HepG2 (cell line): ENCODE data around the gene FBLL1. TPM values are rescaled to one million over a fixed set of nuclear protein-coding genes. Genes with fewer than 3 reads are reported as not detected.
A peak's percentile ranks its signal among the peaks of the same experiment; 100 is the strongest.

Source experiments
- ARNT ChIP-seq: fragments of 450-650 bp; IDR thresholded peaks from 2 replicates; pipeline ENCODE4 v1.6.1; 2017
- DR1 ChIP-seq: sonication (generic); formaldehyde crosslinking; IDR thresholded peaks from 2 replicates; pipeline ENCODE4 v1.8.0; 2021; ENCODE audit warnings: mild to moderate bottlenecking, missing genetic modification reagents, inconsistent platforms
- FOXJ3 ChIP-seq: sonication (generic); formaldehyde crosslinking; IDR thresholded peaks from 2 replicates; pipeline ENCODE4 v1.4.0; 2020; ENCODE audit warnings: missing genetic modification reagents, mild to moderate bottlenecking, borderline replicate concordance
- KLF12 ChIP-seq: sonication (generic); formaldehyde crosslinking; IDR thresholded peaks from 2 replicates; pipeline ENCODE4 v1.4.0; 2020; ENCODE audit warnings: missing genetic modification reagents, borderline replicate concordance
- KLF6 ChIP-seq: IDR thresholded peaks from 2 replicates; pipeline ENCODE4 v1.8.0; 2016; ENCODE audit warnings: missing biosample characterization, missing genetic modification reagents
- POLR2G ChIP-seq: fragments of 200-400 bp; formaldehyde crosslinking; IDR thresholded peaks from 2 replicates; pipeline ENCODE4 v1.6.1; 2018; ENCODE audit warnings: mild to moderate bottlenecking, low read depth, low read length, moderate library complexity
- SRF ChIP-seq: IDR thresholded peaks from 2 replicates; pipeline ENCODE4 v1.6.1; 2011; ENCODE audit warnings: mild to moderate bottlenecking, low read depth, low read length, moderate library complexity
- TBX3 ChIP-seq: fragments of 450-650 bp; IDR thresholded peaks from 2 replicates; pipeline ENCODE4 v1.6.1; 2017; ENCODE audit warnings: antibody characterized with exemption, mild to moderate bottlenecking, inconsistent platforms, borderline replicate concordance
- ZEB1 ChIP-seq: IDR thresholded peaks from 2 replicates; pipeline ENCODE4 v1.6.1; 2012; ENCODE audit warnings: mild to moderate bottlenecking, low read depth, inconsistent platforms; ENCODE audit not compliant: insufficient replicate concordance
- ZFAT ChIP-seq: sonication (generic); formaldehyde crosslinking; conservative IDR thresholded peaks from 2 replicates; pipeline ENCODE4 v1.8.1; 2023; ENCODE audit warnings: missing genetic modification reagents, inconsistent platforms
- ZMYM4 ChIP-seq: sonication (generic); formaldehyde crosslinking; IDR thresholded peaks from 2 replicates; pipeline ENCODE4 v1.8.1; 2023; ENCODE audit warnings: mild to moderate bottlenecking, missing genetic modification reagents
- ZNF652 ChIP-seq: IDR thresholded peaks from 2 replicates; pipeline ENCODE4 v1.6.1; 2016; ENCODE audit warnings: low read depth, borderline replicate concordance
- polyA plus RNA-seq, 8 experiments: library from polyadenylated mRNA; depleted of rRNA in 3 of 8; stranded (reverse) in 7 of 8; unstranded in 1 of 8; fragments of >200 nt; fragmentation: Illumina TruSeq in 4 of 8; extraction: Trizol in 4 of 8; gene quantifications; 2 replicates each; pipeline versions ENCODE4 v1.2.1 to v1.2.3, GENCODE V29; 2011 to 2016; ENCODE audit warnings: low read depth in 4 of 8, missing spikeins in 1 of 8, mixed read lengths in 1 of 8; ENCODE audit not compliant: insufficient read depth in 1 of 8
- total RNA-seq, 5 experiments: library from RNA; depleted of rRNA; stranded (reverse); fragments of >200 nt; fragmentation: Illumina TruSeq; extraction: Trizol; gene quantifications; 2 replicates each; pipeline ENCODE4 v1.2.3, GENCODE V29; 2016; ENCODE audit warnings: low read depth in 1 of 5
- TF ChIP-seq, protein P1 (sequence below): sonication (generic); formaldehyde crosslinking; IDR thresholded peaks from 2 replicates; pipeline ENCODE4 v1.4.0; 2020; ENCODE audit warnings: mild to moderate bottlenecking, missing genetic modification reagents
- TF ChIP-seq, protein P2 (sequence below): sonication (generic); formaldehyde crosslinking; IDR thresholded peaks from 2 replicates; pipeline ENCODE4 v1.5.0; 2020; ENCODE audit warnings: missing genetic modification reagents, mild to moderate bottlenecking, borderline replicate concordance
- TF ChIP-seq, protein P3 (sequence below): sonication (generic); formaldehyde crosslinking; IDR thresholded peaks from 2 replicates; pipeline ENCODE4 v1.4.0; 2020; ENCODE audit warnings: mild to moderate bottlenecking, missing genetic modification reagents

FBLL1 gene
- total and polyA plus RNA-seq, 2 of the 13 experiments (the other 11 are each of a cell fraction or from before 2014, with no cell fraction given), result 0.17 to 0.18 TPM

DNA sequence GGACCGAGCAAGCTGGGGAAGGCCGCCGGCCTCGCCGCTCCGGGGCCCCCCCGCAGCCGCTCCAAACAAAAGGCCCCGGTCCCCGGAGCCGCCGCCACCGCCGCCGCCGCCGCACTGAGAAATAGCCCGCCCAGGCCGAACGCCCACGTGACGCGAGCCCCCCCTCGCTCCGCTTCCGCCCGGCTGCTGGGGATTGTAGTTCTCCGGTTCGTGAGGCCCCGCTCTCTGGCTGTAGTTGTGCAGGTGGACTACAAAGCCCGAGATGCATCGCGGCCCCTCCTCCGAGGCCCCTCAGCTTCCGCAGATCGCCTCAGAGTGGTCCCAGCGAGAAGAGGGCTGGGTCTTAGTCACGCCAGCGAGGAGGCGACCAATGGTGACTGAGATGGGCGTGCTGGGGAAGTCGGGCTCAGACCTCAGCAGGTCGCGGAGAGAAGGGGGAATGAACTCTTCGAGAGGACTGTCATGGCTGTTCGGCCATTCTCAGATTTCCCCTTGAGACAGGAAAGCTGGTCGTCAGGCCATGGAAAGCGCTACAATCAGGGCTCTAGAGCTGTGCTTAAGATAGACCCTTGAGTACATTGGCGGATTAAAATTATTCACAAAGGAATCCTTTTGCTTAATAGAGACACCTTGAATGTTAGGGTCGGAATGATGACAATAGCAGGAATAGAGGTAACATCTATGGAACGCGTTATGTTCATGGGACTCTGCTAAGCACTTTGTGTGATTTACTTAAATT, 50.6 kb downstream of the FBLL1 start (continued):
- TF ChIP-seq, protein P1, sequence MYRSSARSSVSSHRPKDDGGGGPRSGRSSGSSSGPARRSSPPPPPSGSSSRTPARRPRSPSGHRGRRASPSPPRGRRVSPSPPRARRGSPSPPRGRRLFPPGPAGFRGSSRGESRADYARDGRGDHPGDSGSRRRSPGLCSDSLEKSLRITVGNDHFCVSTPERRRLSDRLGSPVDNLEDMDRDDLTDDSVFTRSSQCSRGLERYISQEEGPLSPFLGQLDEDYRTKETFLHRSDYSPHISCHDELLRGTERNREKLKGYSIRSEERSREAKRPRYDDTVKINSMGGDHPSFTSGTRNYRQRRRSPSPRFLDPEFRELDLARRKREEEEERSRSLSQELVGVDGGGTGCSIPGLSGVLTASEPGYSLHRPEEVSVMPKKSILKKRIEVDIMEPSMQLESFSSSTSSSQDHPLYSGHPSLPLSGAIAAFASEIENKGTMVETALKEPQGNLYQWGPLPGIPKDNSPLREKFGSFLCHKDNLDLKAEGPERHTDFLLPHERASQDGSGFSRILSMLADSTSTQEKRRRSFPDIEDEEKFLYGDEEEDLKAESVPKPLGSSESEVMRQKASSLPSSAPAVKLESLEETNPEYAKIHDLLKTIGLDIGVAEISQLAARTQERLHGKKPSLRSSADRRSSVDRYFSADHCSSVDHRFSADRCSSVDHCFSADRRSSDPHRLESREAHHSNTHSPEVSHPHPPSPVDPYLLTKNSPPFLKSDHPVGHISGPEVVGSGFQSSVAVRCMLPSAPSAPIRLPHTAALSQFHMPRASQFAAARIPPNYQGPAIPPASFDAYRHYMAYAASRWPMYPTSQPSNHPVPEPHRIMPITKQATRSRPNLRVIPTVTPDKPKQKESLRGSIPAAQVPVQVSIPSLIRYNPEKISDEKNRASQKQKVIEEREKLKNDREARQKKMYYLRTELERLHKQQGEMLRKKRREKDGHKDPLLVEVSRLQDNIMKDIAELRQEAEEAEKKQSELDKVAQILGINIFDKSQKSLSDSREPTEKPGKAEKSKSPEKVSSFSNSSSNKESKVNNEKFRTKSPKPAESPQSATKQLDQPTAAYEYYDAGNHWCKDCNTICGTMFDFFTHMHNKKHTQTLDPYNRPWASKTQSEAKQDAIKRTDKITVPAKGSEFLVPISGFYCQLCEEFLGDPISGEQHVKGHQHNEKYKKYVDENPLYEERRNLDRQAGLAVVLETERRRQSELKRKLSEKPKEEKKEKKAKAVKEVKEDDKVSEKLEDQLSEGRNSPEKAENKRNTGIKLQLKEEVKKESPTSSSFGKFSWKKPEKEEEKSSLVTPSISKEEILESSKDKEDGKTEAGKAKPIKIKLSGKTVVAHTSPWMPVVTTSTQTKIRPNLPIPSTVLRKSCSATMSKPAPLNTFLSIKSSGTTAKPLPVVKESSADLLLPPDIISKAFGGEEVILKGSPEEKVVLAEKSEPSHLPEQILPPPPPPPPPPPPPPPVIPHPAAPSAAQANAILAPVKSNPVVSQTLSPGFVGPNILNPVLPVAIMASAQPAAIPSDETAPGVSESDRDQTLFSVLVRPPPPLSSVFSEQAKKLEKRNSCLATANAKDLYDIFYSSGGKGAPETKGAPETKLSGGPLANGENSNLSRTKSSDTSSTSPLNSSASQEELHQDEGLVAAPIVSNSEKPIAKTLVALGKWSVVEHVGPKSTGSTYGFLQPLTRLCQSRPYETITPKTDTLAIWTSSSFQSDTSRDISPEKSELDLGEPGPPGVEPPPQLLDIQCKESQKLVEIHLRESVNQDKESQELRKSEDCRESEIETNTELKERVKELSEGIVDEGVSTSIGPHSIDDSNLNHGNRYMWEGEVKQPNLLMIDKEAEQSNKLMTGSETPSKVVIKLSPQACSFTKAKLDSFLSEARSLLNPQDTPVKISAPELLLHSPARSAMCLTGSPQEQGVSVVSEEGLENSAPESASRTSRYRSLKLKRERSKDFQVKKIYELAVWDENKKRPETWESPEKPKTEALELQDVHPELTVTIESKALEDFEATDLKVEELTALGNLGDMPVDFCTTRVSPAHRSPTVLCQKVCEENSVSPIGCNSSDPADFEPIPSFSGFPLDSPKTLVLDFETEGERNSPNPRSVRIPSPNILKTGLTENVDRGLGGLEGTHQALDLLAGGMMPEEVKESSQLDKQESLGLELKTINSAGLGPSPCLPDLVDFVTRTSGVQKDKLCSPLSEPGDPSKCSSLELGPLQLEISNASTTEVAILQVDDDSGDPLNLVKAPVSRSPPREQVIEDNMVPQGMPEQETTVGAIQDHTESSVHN, result no peak
- TF ChIP-seq POLR2G (peak; percentile 93), ZMYM4 (CRISPR knock-in tag) (peak; percentile 76), KLF6 (CRISPR knock-in tag) (no peak; the same call in 1 of the 2 replicates), DR1 (CRISPR knock-in tag) (peak; percentile 75), FOXJ3 (0 out of 2 replicates have a peak, but pooled peaks have one; percentile 38), SRF (0 out of 2 replicates have a peak, but pooled peaks have one; percentile 12), ARNT (no peak), ZEB1 (no peak), KLF12 (CRISPR knock-in tag) (0 out of 2 replicates have a peak, but pooled peaks have one; percentile 34), TBX3 (no peak), ZFAT (CRISPR knock-in tag) (no peak), ZNF652 (no peak)
- TF ChIP-seq, protein P2, sequence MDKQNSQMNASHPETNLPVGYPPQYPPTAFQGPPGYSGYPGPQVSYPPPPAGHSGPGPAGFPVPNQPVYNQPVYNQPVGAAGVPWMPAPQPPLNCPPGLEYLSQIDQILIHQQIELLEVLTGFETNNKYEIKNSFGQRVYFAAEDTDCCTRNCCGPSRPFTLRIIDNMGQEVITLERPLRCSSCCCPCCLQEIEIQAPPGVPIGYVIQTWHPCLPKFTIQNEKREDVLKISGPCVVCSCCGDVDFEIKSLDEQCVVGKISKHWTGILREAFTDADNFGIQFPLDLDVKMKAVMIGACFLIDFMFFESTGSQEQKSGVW (CRISPR knock-in tag), result no peak
- TF ChIP-seq, protein P3, sequence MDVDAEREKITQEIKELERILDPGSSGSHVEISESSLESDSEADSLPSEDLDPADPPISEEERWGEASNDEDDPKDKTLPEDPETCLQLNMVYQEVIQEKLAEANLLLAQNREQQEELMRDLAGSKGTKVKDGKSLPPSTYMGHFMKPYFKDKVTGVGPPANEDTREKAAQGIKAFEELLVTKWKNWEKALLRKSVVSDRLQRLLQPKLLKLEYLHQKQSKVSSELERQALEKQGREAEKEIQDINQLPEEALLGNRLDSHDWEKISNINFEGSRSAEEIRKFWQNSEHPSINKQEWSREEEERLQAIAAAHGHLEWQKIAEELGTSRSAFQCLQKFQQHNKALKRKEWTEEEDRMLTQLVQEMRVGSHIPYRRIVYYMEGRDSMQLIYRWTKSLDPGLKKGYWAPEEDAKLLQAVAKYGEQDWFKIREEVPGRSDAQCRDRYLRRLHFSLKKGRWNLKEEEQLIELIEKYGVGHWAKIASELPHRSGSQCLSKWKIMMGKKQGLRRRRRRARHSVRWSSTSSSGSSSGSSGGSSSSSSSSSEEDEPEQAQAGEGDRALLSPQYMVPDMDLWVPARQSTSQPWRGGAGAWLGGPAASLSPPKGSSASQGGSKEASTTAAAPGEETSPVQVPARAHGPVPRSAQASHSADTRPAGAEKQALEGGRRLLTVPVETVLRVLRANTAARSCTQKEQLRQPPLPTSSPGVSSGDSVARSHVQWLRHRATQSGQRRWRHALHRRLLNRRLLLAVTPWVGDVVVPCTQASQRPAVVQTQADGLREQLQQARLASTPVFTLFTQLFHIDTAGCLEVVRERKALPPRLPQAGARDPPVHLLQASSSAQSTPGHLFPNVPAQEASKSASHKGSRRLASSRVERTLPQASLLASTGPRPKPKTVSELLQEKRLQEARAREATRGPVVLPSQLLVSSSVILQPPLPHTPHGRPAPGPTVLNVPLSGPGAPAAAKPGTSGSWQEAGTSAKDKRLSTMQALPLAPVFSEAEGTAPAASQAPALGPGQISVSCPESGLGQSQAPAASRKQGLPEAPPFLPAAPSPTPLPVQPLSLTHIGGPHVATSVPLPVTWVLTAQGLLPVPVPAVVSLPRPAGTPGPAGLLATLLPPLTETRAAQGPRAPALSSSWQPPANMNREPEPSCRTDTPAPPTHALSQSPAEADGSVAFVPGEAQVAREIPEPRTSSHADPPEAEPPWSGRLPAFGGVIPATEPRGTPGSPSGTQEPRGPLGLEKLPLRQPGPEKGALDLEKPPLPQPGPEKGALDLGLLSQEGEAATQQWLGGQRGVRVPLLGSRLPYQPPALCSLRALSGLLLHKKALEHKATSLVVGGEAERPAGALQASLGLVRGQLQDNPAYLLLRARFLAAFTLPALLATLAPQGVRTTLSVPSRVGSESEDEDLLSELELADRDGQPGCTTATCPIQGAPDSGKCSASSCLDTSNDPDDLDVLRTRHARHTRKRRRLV (CRISPR knock-in tag), result no peak
